Testis (tissue), 3 donors: Measurements from ENCODE around the gene CHTF18. TPM values are rescaled to one million over a fixed set of nuclear protein-coding genes. Genes with fewer than 3 reads are reported as not detected.

Source experiments
- DNase-seq: peaks from one replicate; pipeline ENCODE4 v3.0.0-alpha.2; 2019
- H3K27ac ChIP-seq, 2 donors: fragments of 200-600 bp; sonication (generic); one replicate each; pipeline ENCODE4 v1.5.1; 2019
- H3K27me3 ChIP-seq: fragments of 200-600 bp; sonication (generic); one replicate; pipeline ENCODE4 v1.5.1; 2019
- H3K36me3 ChIP-seq: fragments of 200-600 bp; sonication (generic); one replicate; pipeline ENCODE4 v1.5.1; 2017; ENCODE audit warnings: low read depth; ENCODE audit errors: missing control alignments
- H3K4me1 ChIP-seq: fragments of 200-600 bp; sonication (generic); one replicate; pipeline ENCODE4 v1.5.1; 2019
- H3K4me3 ChIP-seq, 2 donors: fragments of 200-600 bp; sonication (generic); one replicate each; pipeline ENCODE4 v1.5.1; 2017 to 2019
- H3K9me3 ChIP-seq: fragments of 200-600 bp; sonication (generic); one replicate; pipeline ENCODE4 v1.5.1; 2017
- CTCF ChIP-seq, 3 experiments: fragments of 450-650 bp in 2 of 3; fragments of 200-600 bp in 1 of 3; sonication (generic) in 1 of 3; IDR thresholded peaks; one replicate each; pipeline ENCODE4 v1.5.1; 2016 to 2019; ENCODE audit warnings: antibody characterized with exemption in 3 of 3, mild to moderate bottlenecking in 2 of 3, moderate library complexity in 1 of 3
- POLR2A ChIP-seq: fragments of 450-650 bp; IDR thresholded peaks from one replicate; pipeline ENCODE4 v1.6.1; 2017; ENCODE audit warnings: antibody characterized with exemption, mild to moderate bottlenecking, moderate library complexity
- WGBS, 2 donors: methylation state at CpG; one replicate each; pipeline ENCODE4 v1.1.5; 2018; 5-methylcytosine and 5-hydroxymethylcytosine counted together
- intact Hi-C: fragments of 100-400 bp; cut with DNase I; formaldehyde crosslinking; loops from one replicate; pipeline ENCODE4 v1.15.1; 2023; ENCODE audit warnings: low total_unique reads
- polyA plus RNA-seq: library from polyadenylated mRNA; stranded (reverse); fragments of 350-450 nt; fragmentation: Illumina TruSeq; extraction: RNeasy Lipid Tissue Mini Kit (QIAGEN cat#74804); gene quantifications from one replicate; pipeline ENCODE4 v1.2.3, GENCODE V29; 2014; ENCODE audit warnings: low read depth, low replicate concordance; ENCODE audit not compliant: insufficient read depth
- total RNA-seq, 2 donors: library from RNA; depleted of rRNA; stranded (reverse); fragments of >200 nt; gene quantifications; one replicate each; pipeline ENCODE4 v1.2.3, GENCODE V29; 2016

CHTF18 gene
- total and polyA plus RNA-seq, 3 donors from 2014 or later = 32.5 to 95.0 (median 90.6) TPM

GRCh38 chr16:790086-790485 is 1.7 kb downstream of the CHTF18 start:
- H3K27ac ChIP-seq = no peak overlapping the region
- H3K36me3 ChIP-seq = no peaks in the 10 kb centered on the region
- H3K4me1 ChIP-seq = peaks cover 16% of the 10 kb centered on the region
- H3K9me3 ChIP-seq = no peaks in the 10 kb centered on the region
- no peaks in the 10 kb centered on the region for H3K27me3 ChIP-seq
- no peak overlapping the region for H3K4me3 ChIP-seq
- intact Hi-C loops = no loop called here
- 94 to 96% methylated on average over 9 to 17 of the region's 17 CpGs for WGBS, 2 donors
- no peak for DNase-seq
- TF ChIP-seq CTCF (IDR thresholded peaks at IDR 0.05) (no peak), POLR2A (no peak)

GRCh38 chr16:791131-791530 is 2.7 kb downstream of the CHTF18 start:
- DNase-seq = no peak
- Histone ChIP-seq H3K4me1 (peaks cover 16% of the 10 kb centered on the region), H3K36me3 (no peaks in the 10 kb centered on the region), H3K4me3 (no peak overlapping the region), H3K9me3 (no peaks in the 10 kb centered on the region), H3K27me3 (no peaks in the 10 kb centered on the region), H3K27ac (no peak overlapping the region)
- 95 to 98% methylated on average over 12 to 23 of the region's 23 CpGs for WGBS, 2 donors
- no peak for TF ChIP-seq CTCF (IDR thresholded peaks at IDR 0.05)
- TF ChIP-seq POLR2A = no peak
- intact Hi-C loops = no loop called here

- Histone ChIP-seq H3K9me3 (no peaks in the 10 kb centered on the region), H3K36me3 (no peaks in the 10 kb centered on the region), H3K27me3 (no peaks in the 10 kb centered on the region), H3K4me1 (peaks cover 10% of the 10 kb centered on the region), H3K27ac (no peak overlapping the region), H3K4me3 (no peak overlapping the region)
- intact Hi-C loops = no loop called here
- WGBS, 2 donors = 92 to 100% methylated on average over 6 to 46 of the region's 46 CpGs
- TF ChIP-seq POLR2A (no peak), CTCF (IDR thresholded peaks at IDR 0.05) (no peak)
- no peak for DNase-seq
These were observed 4.0 kb downstream of the CHTF18 start for GRCh38 chr16:792221-792995.

GRCh38 chr16:793414-793813 is 5.0 kb downstream of the CHTF18 start:
- WGBS, 2 donors = 95 to 96% methylated on average over 4 to 8 of the region's 8 CpGs
- no peak for TF ChIP-seq CTCF (IDR thresholded peaks at IDR 0.05)
- no peak for TF ChIP-seq POLR2A
- intact Hi-C loops = no loop called here
- Histone ChIP-seq H3K36me3 (no peaks in the 10 kb centered on the region), H3K4me3 (no peak overlapping the region), H3K27ac (no peak overlapping the region), H3K9me3 (no peaks in the 10 kb centered on the region), H3K27me3 (no peaks in the 10 kb centered on the region), H3K4me1 (peaks cover 6% of the 10 kb centered on the region)
- DNase-seq = no peak
